Ovary (tissue), 9 donors: ENCODE results near the gene LTF. TPM values are rescaled to one million over a fixed set of nuclear protein-coding genes. Genes with fewer than 3 reads are reported as not detected.

Experiments used
- DNase-seq, 5 donors: peaks; one replicate each; pipeline ENCODE4 v3.0.0-alpha.2; 2019 to 2020
- H3K27ac ChIP-seq, 2 donors: fragments of 200-600 bp; one replicate each; pipeline versions ENCODE4 v1.5.1 to v1.8.0; 2019 to 2022
- H3K27me3 ChIP-seq: fragments of 200-600 bp; one replicate; pipeline ENCODE4 v1.8.0; 2022
- H3K36me3 ChIP-seq: fragments of 200-600 bp; sonication (generic); one replicate; pipeline ENCODE4 v1.5.1; 2019
- H3K4me1 ChIP-seq: one replicate; pipeline ENCODE4 v1.8.1; 2013; ENCODE audit warnings: mild to moderate bottlenecking, moderate library complexity; ENCODE audit not compliant: insufficient read depth
- H3K4me3 ChIP-seq: fragments of 200-600 bp; sonication (generic); one replicate; pipeline ENCODE4 v1.5.1; 2017
- H3K9me3 ChIP-seq, 2 donors: fragments of 200-600 bp in 1 of 2; sonication (generic) in 1 of 2; one replicate each; pipeline versions ENCODE4 v1.5.1 to v1.8.1; 2013 to 2019; ENCODE audit warnings: mild to moderate bottlenecking in 1 of 2, moderate library complexity in 1 of 2
- CTCF ChIP-seq, 3 donors: fragments of 450-650 bp in 2 of 3; fragments of 200-600 bp in 1 of 3; IDR thresholded peaks; one replicate each; pipeline versions ENCODE4 v1.5.1 to v1.8.0; 2016 to 2022; ENCODE audit warnings: antibody characterized with exemption in 3 of 3, mild to moderate bottlenecking in 1 of 3
- EP300 ChIP-seq: sonication (generic); formaldehyde crosslinking; IDR thresholded peaks from one replicate; pipeline ENCODE4 v1.6.1; 2017; ENCODE audit warnings: antibody characterized with exemption
- POLR2A ChIP-seq: fragments of 450-650 bp; IDR thresholded peaks from one replicate; pipeline ENCODE4 v1.6.1; 2017; ENCODE audit warnings: antibody characterized with exemption, mild to moderate bottlenecking, moderate library complexity
- WGBS, 3 donors: extraction: QIAGEN DNeasy Blood & Tissue Kit in 1 of 3; methylation state at CpG; one replicate each; pipeline versions ENCODE4 v1.1.5 to v1.1.7; 2013 to 2017; 5-methylcytosine and 5-hydroxymethylcytosine counted together
- intact Hi-C, 4 donors: fragments of 100-400 bp; cut with DNase I; formaldehyde crosslinking; loops; one replicate each; pipeline versions ENCODE4 v1.11.0 to v1.15.1; 2022 to 2023
- polyA plus RNA-seq, 2 donors: library from polyadenylated mRNA; stranded (reverse); fragments of 200-250 nt in 1 of 2; fragments of 350-450 nt in 1 of 2; fragmentation: Illumina TruSeq in 1 of 2; extraction: RNeasy Lipid Tissue Mini Kit (QIAGEN cat#74804) in 1 of 2; gene quantifications; one replicate each; pipeline ENCODE4 v1.2.3, GENCODE V29; 2013 to 2014
- total RNA-seq, 7 donors: library from RNA; depleted of rRNA in 2 of 7; stranded (reverse); fragments of >200 nt in 2 of 7; fragmentation: NEBNext Ultra II Directional in 3 of 7; extraction: Animal tissue kit (Norgen Biotek cat#: 25700) in 3 of 7; gene quantifications; one replicate each; pipeline versions ENCODE4 v1.1.0 to v1.2.4, GENCODE V29; 2016 to 2023
- donor health status: DM: no; HTN: no; CAD: no; lungs with moderate emphysema.
- donor health status: DM: no; HTN: no; CAD: no.
- donor health status: Bipolar disorder and iron deficiency.
- donor health status: DM: yes; HTN: yes; CAD: no.
- donor health status: DM: no; HTN: no; CAD: no.
- donor health status: DM: yes; HTN: yes; CAD: no.

The LTF gene
- total and polyA plus RNA-seq, 9 donors, result 0.56 to 23.7 (median 1.2) TPM

GRCh38 chr3:46462111-46462510 lies 2.6 kb downstream of the LTF start:
- WGBS, 3 donors, result 43 to 59% (median 49%) methylated on average over 3 of the region's 3 CpGs
- TF ChIP-seq CTCF (IDR thresholded peaks at IDR 0.05) (no peak), POLR2A (no peak), EP300 (no peak)

GRCh38 chr3:46460051-46460450 lies 4.7 kb downstream of the LTF start:
- TF ChIP-seq POLR2A, result no peak
- no peak for TF ChIP-seq CTCF (IDR thresholded peaks at IDR 0.05)
- TF ChIP-seq EP300, result no peak
- H3K36me3 ChIP-seq, result no peaks in the 10 kb centered on the region
- H3K4me1 ChIP-seq, result no peaks in the 10 kb centered on the region
- WGBS, 3 donors, result 57 to 78% (median 62%) methylated on average over 3 of the region's 3 CpGs
- H3K27ac ChIP-seq, result no peak overlapping the region
- no peak overlapping the region for H3K4me3 ChIP-seq
- DNase-seq, result no peak
- intact Hi-C loops, result no loop called here
- no peaks in the 10 kb centered on the region for H3K27me3 ChIP-seq
- H3K9me3 ChIP-seq, result no peaks in the 10 kb centered on the region

More at GRCh38 chr3:46462111-46462510, 2.6 kb downstream of the LTF start:
- Histone ChIP-seq H3K27ac (no peak overlapping the region), H3K4me3 (no peak overlapping the region), H3K4me1 (peaks cover 2% of the 10 kb centered on the region), H3K27me3 (no peaks in the 10 kb centered on the region), H3K9me3 (no peaks in the 10 kb centered on the region), H3K36me3 (no peaks in the 10 kb centered on the region)
- no peak for DNase-seq
- intact Hi-C loops, result no loop called here

GRCh38 chr3:46456118-46456517 lies 8.6 kb downstream of the LTF start:
- TF ChIP-seq EP300 (no peak), POLR2A (no peak), CTCF (IDR thresholded peaks at IDR 0.05) (no peak)
- 86 to 90% (median 88%) methylated on average over 14 of the region's 14 CpGs for WGBS, 3 donors

GRCh38 chr3:46455231-46456115 lies 9.2 kb downstream of the LTF start:
- intact Hi-C loops, result no loop called here
- TF ChIP-seq EP300 (no peak), POLR2A (no peak), CTCF (IDR thresholded peaks at IDR 0.05) (no peak)
- H3K27me3 ChIP-seq, result no peaks in the 10 kb centered on the region
- H3K27ac ChIP-seq, result no peak overlapping the region
- no peak for DNase-seq
- no peaks in the 10 kb centered on the region for H3K9me3 ChIP-seq
- no peaks in the 10 kb centered on the region for H3K36me3 ChIP-seq
- H3K4me1 ChIP-seq, result no peaks in the 10 kb centered on the region
- no peak overlapping the region for H3K4me3 ChIP-seq
- 75 to 82% (median 76%) methylated on average over 21 of the region's 21 CpGs for WGBS, 3 donors

More at GRCh38 chr3:46456118-46456517, 8.6 kb downstream of the LTF start:
- Histone ChIP-seq H3K27ac (no peak overlapping the region), H3K4me3 (no peak overlapping the region), H3K4me1 (no peaks in the 10 kb centered on the region), H3K27me3 (no peaks in the 10 kb centered on the region), H3K36me3 (no peaks in the 10 kb centered on the region), H3K9me3 (no peaks in the 10 kb centered on the region)
- intact Hi-C loops, result no loop called here
- DNase-seq, result no peak
